K562 (cell line): ENCODE data around the gene FOXR1. TPM values are rescaled to one million over a fixed set of nuclear protein-coding genes. Genes with fewer than 3 reads are reported as not detected.

Experiments used
- ATAC-seq: fragments of 200-7000 bp; cut with Tn5 transposase; 3 replicates; pipeline ENCODE4 v1.9.1; 2020; ENCODE audit warnings: moderate library complexity
- BruUV-seq: library from RNA; stranded (reverse); fragments of 400-500 nt; replicated peaks from 2 replicates; lab custom pipeline; 2021; lab: Mats Ljungman, UMichigan
- CTCF ChIA-PET: fragments of 300-600 bp; formaldehyde crosslinking; extraction: SDS; loops from one replicate; lab custom pipeline; 2021; ENCODE audit warnings: low intra/inter-chr PET ratio; lab: Yijun Ruan, JAX
- POLR2A ChIA-PET: fragments of 300-600, 350-650 bp; sonication (Branson Sonifier 250); formaldehyde crosslinking; extraction: SDS; loops from one replicate; lab custom pipeline; 2021; ENCODE audit warnings: antibody characterized with exemption, inconsistent platforms; lab: Yijun Ruan, JAX
- DNase-seq, 4 experiments: peaks; one replicate each; pipeline versions ENCODE4 v3.0.0 to v3.0.0-alpha.2; 2011 to 2018; ENCODE audit warnings: low spot score in 3 of 4, mixed read lengths in 3 of 4; ENCODE audit errors: extremely low read depth in 1 of 4
- FAIRE-seq: peaks from 2 replicates; lab custom pipeline; 2011; peaks lifted over from hg19 to GRCh38; lab: Jason Lieb, UNC
- H2AFZ ChIP-seq: 2 replicates; pipeline ENCODE4 v1.6.0; 2011; ENCODE audit warnings: low read depth, low read length, control low read depth, inconsistent platforms
- H3K27ac ChIP-seq: fragments of 200-600 bp; 3 replicates; pipeline ENCODE4 v1.8.0; 2011; ENCODE audit warnings: low read depth, mild to moderate bottlenecking, control low read depth, inconsistent platforms, low read length, moderate library complexity, mixed read lengths; ENCODE audit errors: extremely low read depth
- H3K27me3 ChIP-seq, 2 experiments: fragments of 300-600 bp in 1 of 2; 2 replicates in 1 of 2; 3 replicates in 1 of 2; pipeline versions ENCODE4 v1.6.0 to v1.8.0; 2011; ENCODE audit warnings: inconsistent platforms in 2 of 2, low read length in 2 of 2, mild to moderate bottlenecking in 1 of 2, mixed read lengths in 1 of 2, moderate library complexity in 1 of 2; ENCODE audit not compliant: control insufficient read depth in 2 of 2, insufficient read depth in 2 of 2
- H3K36me3 ChIP-seq: fragments of 300-600 bp; 3 replicates; pipeline ENCODE4 v1.8.0; 2011; ENCODE audit warnings: mild to moderate bottlenecking, low read length, inconsistent platforms; ENCODE audit not compliant: control insufficient read depth, insufficient read depth
- H3K4me1 ChIP-seq, 2 experiments: fragments of 200-600 bp in 1 of 2; replicated peaks in 1 of 2; 2 replicates in 1 of 2; 3 replicates in 1 of 2; pipeline versions ENCODE4 v1.5.1 to v1.8.0; 2011; ENCODE audit warnings: inconsistent platforms in 2 of 2, low read length in 2 of 2, mild to moderate bottlenecking in 1 of 2, mixed read lengths in 1 of 2, moderate library complexity in 1 of 2; ENCODE audit not compliant: control insufficient read depth in 2 of 2, insufficient read depth in 2 of 2
- H3K4me2 ChIP-seq: 2 replicates; pipeline ENCODE4 v1.6.1; 2011; ENCODE audit warnings: low read length, control low read depth, inconsistent platforms, mixed read lengths; ENCODE audit not compliant: insufficient read depth
- H3K4me3 ChIP-seq: fragments of 200-600 bp; sonication (generic), shearing (Covaris generic); 2 replicates; pipeline ENCODE4 v1.5.1; 2016; ENCODE audit warnings: control low read depth, inconsistent platforms
- H3K79me2 ChIP-seq: fragments of 200-600 bp; 3 replicates; pipeline ENCODE4 v1.8.0; 2011; ENCODE audit warnings: low read length, inconsistent platforms; ENCODE audit not compliant: control insufficient read depth, insufficient read depth
- H3K9ac ChIP-seq, 2 experiments: 2 replicates each; pipeline versions ENCODE4 v1.6.0 to v1.6.1; 2011; ENCODE audit warnings: low read depth in 2 of 2, low read length in 2 of 2, control low read depth in 1 of 2, inconsistent platforms in 1 of 2, mild to moderate bottlenecking in 1 of 2, mixed read lengths in 1 of 2; ENCODE audit not compliant: insufficient read depth in 1 of 2
- H3K9me1 ChIP-seq: one replicate; pipeline ENCODE4 v1.6.0; 2011; ENCODE audit warnings: inconsistent platforms, mild to moderate bottlenecking, low read length, moderate library complexity; ENCODE audit not compliant: control insufficient read depth, insufficient read depth
- H3K9me3 ChIP-seq: replicated peaks from 2 replicates; pipeline ENCODE4 v1.5.1; 2011; ENCODE audit warnings: low read depth, low read length, inconsistent platforms; ENCODE audit not compliant: control insufficient read depth, insufficient read depth
- H4K20me1 ChIP-seq: replicated peaks from 2 replicates; pipeline ENCODE4 v1.6.1; 2011; ENCODE audit warnings: low read length, inconsistent platforms, mixed read lengths; ENCODE audit not compliant: control insufficient read depth, insufficient read depth
- BCL6 ChIP-seq: fragments of 250-450 bp; sonication (Bioruptor Pico); IDR thresholded peaks from 2 replicates; pipeline ENCODE4 v1.4.0; 2020
- CTCF ChIP-seq, 3 experiments: IDR thresholded peaks in 2 of 3; conservative IDR thresholded peaks in 1 of 3; 2 replicates each; pipeline ENCODE4 v1.5.1; 2011 to 2012; ENCODE audit warnings: low read length in 3 of 3, mild to moderate bottlenecking in 3 of 3, control low read depth in 2 of 3, improper control_type of control experiment in 1 of 3, inconsistent platforms in 1 of 3, low read depth in 1 of 3, mixed read lengths in 1 of 3, moderate library complexity in 1 of 3; ENCODE audit not compliant: insufficient read depth in 2 of 3
- FOS ChIP-seq: IDR thresholded peaks from 3 replicates; pipeline ENCODE4 v1.6.1; 2011; ENCODE audit not compliant: insufficient read length; ENCODE audit errors: extremely low read depth
- GTF2B ChIP-seq: IDR thresholded peaks from 2 replicates; pipeline ENCODE4 v1.6.1; 2011; ENCODE audit not compliant: insufficient read length; ENCODE audit errors: extremely low read depth
- GTF2E2 ChIP-seq: fragments of 200-800 bp; sonication (Bioruptor generic); IDR thresholded peaks from 2 replicates; pipeline ENCODE4 v1.6.1; 2016; ENCODE audit warnings: missing genetic modification characterization, missing compliant biosample characterization
- NCOA6 ChIP-seq: fragments of 450-650 bp; IDR thresholded peaks from 2 replicates; pipeline ENCODE4 v1.6.1; 2017; ENCODE audit warnings: mild to moderate bottlenecking
- NFRKB ChIP-seq: fragments of 450-650 bp; IDR thresholded peaks from 2 replicates; pipeline ENCODE4 v1.6.1; 2016; ENCODE audit warnings: low read depth
- PHF21A ChIP-seq: fragments of 450-650 bp; IDR thresholded peaks from 2 replicates; pipeline ENCODE4 v1.6.1; 2017; ENCODE audit warnings: low read depth, borderline replicate concordance
- TEAD4 ChIP-seq, 2 experiments: sonication (generic) in 1 of 2; formaldehyde crosslinking in 1 of 2; IDR thresholded peaks; 2 replicates each; pipeline versions ENCODE4 v1.6.1 to v1.8.0; 2012 to 2022; ENCODE audit warnings: borderline replicate concordance in 1 of 2, inconsistent platforms in 1 of 2, low read length in 1 of 2, mild to moderate bottlenecking in 1 of 2, missing genetic modification reagents in 1 of 2
- ZNF143 ChIP-seq: sonication (generic); formaldehyde crosslinking; IDR thresholded peaks from 2 replicates; pipeline ENCODE4 v1.9.0; 2022; ENCODE audit warnings: mild to moderate bottlenecking, missing genetic modification reagents
- ZNF174 ChIP-seq: fragments of 250-450 bp; sonication (Bioruptor Pico); IDR thresholded peaks from 2 replicates; pipeline ENCODE4 v1.4.0; 2020; ENCODE audit warnings: mild to moderate bottlenecking
- WGBS: fragments of 100-300 bp; shearing (Covaris generic); methylation state at CpG from one replicate; pipeline ENCODE4 v1.1.6; 2016; ENCODE audit warnings: low coverage, mixed read lengths; ENCODE audit not compliant: insufficient coverage; ENCODE audit errors: missing lambda C conversion rate; 5-methylcytosine and 5-hydroxymethylcytosine counted together
- in situ Hi-C: fragments of 300-500 bp; cut with MboI; formaldehyde crosslinking; loops from 4 replicates; pipeline ENCODE4 v1.15.0; 2018; ENCODE audit warnings: inconsistent platforms, mixed read lengths
- intact Hi-C: fragments of 100-400 bp; cut with micrococcal nuclease; formaldehyde crosslinking; loops from 2 replicates; pipeline ENCODE4 v1.14.2; 2022
- polyA plus RNA-seq, 8 experiments: library from polyadenylated mRNA; depleted of rRNA in 4 of 8; stranded (reverse) in 5 of 8; unstranded in 3 of 8; fragments of >200 nt; fragmentation: Nextera tagmentation in 2 of 8; fragmentation: Illumina TruSeq in 1 of 8; extraction: Ambion mirVana in 2 of 8; extraction: Trizol in 1 of 8; gene quantifications; 2 replicates each; pipeline versions ENCODE4 v1.2.1 to v1.2.3, GENCODE V29; 2011 to 2014; ENCODE audit warnings: inconsistent platforms in 1 of 8, missing spikeins in 1 of 8
- total RNA-seq, 7 experiments: library from RNA; depleted of rRNA in 6 of 7; stranded (reverse); fragments of >200 nt in 6 of 7; fragmentation: Illumina TruSeq in 2 of 7; extraction: Trizol in 2 of 7; gene quantifications; 2 replicates each; pipeline versions ENCODE4 v1.2.1 to v1.2.3, GENCODE V29; 2011 to 2021; ENCODE audit warnings: low replicate concordance in 1 of 7
- TF ChIP-seq, protein P1 (sequence below): fragments of 250-450 bp; sonication (Bioruptor Pico); IDR thresholded peaks from 2 replicates; pipeline ENCODE4 v1.5.1; 2021; ENCODE audit warnings: mild to moderate bottlenecking
- TF ChIP-seq, protein P2 (sequence below): fragments of 450-650 bp; formaldehyde crosslinking; IDR thresholded peaks from 2 replicates; pipeline ENCODE4 v1.4.0; 2020; ENCODE audit warnings: mild to moderate bottlenecking, mixed read lengths
- TF ChIP-seq, protein P3 (sequence below): sonication (generic); formaldehyde crosslinking; IDR thresholded peaks from 2 replicates; pipeline ENCODE4 v1.8.0; 2023; ENCODE audit warnings: mild to moderate bottlenecking, missing genetic modification reagents

The FOXR1 gene
- total and polyA plus RNA-seq, 9 of the 15 experiments (the other 6 are each of a cell fraction or from before 2014, with no cell fraction given), result not detected

GRCh38 chr11:118980191-118980881, 8.8 kb downstream of the FOXR1 start:
- in situ Hi-C loops, result no loop called here
- peak; percentile 85 to 92 (median 87) for DNase-seq
- Histone ChIP-seq H2AFZ (peak overlapping the region; percentile 96), H3K9ac (peak overlapping the region; percentile 70 to 78), H3K9me3 (no peaks in the 10 kb centered on the region), H3K79me2 (no peaks in the 10 kb centered on the region), H3K27ac (peak overlapping the region; percentile 78), H4K20me1 (no peaks in the 10 kb centered on the region), H3K9me1 (no peaks in the 10 kb centered on the region), H3K4me2 (peak overlapping the region; percentile 83), H3K27me3 (no peaks in the 10 kb centered on the region), H3K4me3 (peak overlapping the region; percentile 22; the same call in 1 of the 2 replicates), H3K4me1 (peaks cover 15 to 16% of the 10 kb centered on the region in 2 experiments; a peak in 4 of 5 replicates), H3K36me3 (no peaks in the 10 kb centered on the region)
- 5% methylated on average over 21 of the region's 21 CpGs for WGBS
- POLR2A ChIA-PET, result interaction anchor here (0.6 to 2.3 kb wide), 5 partner anchors 17 to 355 kb away, joined by 3 to 9 read pairs (median 4); partner anchors contain the start of gene CENATAC
- peak; percentile 98 for ATAC-seq
- TSS peak; percentile 94 for BruUV-seq
- FAIRE-seq, result peak; percentile 93
- intact Hi-C loops, result no loop called here
- CTCF ChIA-PET, result no interaction called here
- TF ChIP-seq, protein P1, sequence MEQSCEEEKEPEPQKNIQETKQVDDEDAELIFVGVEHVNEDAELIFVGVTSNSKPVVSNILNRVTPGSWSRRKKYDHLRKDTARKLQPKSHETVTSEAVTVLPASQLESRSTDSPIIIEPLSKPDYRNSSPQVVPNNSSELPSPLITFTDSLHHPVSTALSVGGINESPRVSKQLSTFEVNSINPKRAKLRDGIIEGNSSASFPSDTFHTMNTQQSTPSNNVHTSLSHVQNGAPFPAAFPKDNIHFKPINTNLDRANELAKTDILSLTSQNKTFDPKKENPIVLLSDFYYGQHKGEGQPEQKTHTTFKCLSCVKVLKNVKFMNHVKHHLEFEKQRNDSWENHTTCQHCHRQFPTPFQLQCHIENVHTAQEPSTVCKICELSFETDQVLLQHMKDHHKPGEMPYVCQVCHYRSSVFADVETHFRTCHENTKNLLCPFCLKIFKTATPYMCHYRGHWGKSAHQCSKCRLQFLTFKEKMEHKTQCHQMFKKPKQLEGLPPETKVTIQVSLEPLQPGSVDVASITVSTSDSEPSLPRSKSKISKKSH, result no peak
- TF ChIP-seq, protein P2, sequence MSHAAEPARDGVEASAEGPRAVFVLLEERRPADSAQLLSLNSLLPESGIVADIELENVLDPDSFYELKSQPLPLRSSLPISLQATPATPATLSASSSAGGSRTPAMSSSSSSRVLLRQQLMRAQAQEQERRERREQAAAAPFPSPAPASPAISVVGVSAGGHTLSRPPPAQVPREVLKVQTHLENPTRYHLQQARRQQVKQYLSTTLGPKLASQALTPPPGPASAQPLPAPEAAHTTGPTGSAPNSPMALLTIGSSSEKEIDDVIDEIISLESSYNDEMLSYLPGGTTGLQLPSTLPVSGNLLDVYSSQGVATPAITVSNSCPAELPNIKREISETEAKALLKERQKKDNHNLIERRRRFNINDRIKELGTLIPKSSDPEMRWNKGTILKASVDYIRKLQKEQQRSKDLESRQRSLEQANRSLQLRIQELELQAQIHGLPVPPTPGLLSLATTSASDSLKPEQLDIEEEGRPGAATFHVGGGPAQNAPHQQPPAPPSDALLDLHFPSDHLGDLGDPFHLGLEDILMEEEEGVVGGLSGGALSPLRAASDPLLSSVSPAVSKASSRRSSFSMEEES (CRISPR knock-in tag), result no peak
- TF ChIP-seq BCL6 (CRISPR knock-in tag) (no peak), PHF21A (no peak), ZNF143 (CRISPR knock-in tag) (no peak), CTCF (IDR thresholded peaks at IDR 0.05 in 2 of 3, conservative IDR thresholded peaks at IDR 0.05 in 1 of 3; ENCODE audit: insufficient read depth in 2 of 3, low read depth in 1 of 3, low read length in 3 of 3) (peak in 2 of 3 experiments; percentile 30 to 37; a peak in 2 of 6 replicates), GTF2B (no peak), ZNF174 (CRISPR knock-in tag) (no peak), NCOA6 (no peak), FOS (no peak), NFRKB (peak; percentile 61; the same call in 1 of the 2 replicates), GTF2E2 (tag) (no peak), TEAD4 (IDR thresholded peaks at IDR 0.05; ENCODE audit: low read length) (no peak; the same call in 1 of the 2 replicates), TEAD4 (CRISPR knock-in tag; IDR thresholded peaks at IDR 0.05; ENCODE audit: borderline replicate concordance) (no peak; the same call in 1 of the 2 replicates)
- TF ChIP-seq, protein P3, sequence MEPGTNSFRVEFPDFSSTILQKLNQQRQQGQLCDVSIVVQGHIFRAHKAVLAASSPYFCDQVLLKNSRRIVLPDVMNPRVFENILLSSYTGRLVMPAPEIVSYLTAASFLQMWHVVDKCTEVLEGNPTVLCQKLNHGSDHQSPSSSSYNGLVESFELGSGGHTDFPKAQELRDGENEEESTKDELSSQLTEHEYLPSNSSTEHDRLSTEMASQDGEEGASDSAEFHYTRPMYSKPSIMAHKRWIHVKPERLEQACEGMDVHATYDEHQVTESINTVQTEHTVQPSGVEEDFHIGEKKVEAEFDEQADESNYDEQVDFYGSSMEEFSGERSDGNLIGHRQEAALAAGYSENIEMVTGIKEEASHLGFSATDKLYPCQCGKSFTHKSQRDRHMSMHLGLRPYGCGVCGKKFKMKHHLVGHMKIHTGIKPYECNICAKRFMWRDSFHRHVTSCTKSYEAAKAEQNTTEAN, result no peak
